ENCODE data around the gene HCLS1.
A peak's percentile ranks its signal among the peaks of the same experiment; 100 is the strongest.
"Not testable (repeated sequence)": the region's sequence is repeated elsewhere in the genome, so short reads cannot be mapped to it uniquely, and the experiment has no call there.

Gene HCLS1

GRCh38 chr3:121654493-121655385 is 6.0 kb downstream of the HCLS1 start:
- no peak for DNase-seq (ENCODE audit: low read depth)

GRCh38 chr3:121651684-121652083 is 9.0 kb downstream of the HCLS1 start:
- DNase-seq (ENCODE audit: low read depth) = no peak

- no peak for DNase-seq (ENCODE audit: low read depth)
These were observed 11.1 kb downstream of the HCLS1 start for GRCh38 chr3:121649645-121650044.

DNA sequence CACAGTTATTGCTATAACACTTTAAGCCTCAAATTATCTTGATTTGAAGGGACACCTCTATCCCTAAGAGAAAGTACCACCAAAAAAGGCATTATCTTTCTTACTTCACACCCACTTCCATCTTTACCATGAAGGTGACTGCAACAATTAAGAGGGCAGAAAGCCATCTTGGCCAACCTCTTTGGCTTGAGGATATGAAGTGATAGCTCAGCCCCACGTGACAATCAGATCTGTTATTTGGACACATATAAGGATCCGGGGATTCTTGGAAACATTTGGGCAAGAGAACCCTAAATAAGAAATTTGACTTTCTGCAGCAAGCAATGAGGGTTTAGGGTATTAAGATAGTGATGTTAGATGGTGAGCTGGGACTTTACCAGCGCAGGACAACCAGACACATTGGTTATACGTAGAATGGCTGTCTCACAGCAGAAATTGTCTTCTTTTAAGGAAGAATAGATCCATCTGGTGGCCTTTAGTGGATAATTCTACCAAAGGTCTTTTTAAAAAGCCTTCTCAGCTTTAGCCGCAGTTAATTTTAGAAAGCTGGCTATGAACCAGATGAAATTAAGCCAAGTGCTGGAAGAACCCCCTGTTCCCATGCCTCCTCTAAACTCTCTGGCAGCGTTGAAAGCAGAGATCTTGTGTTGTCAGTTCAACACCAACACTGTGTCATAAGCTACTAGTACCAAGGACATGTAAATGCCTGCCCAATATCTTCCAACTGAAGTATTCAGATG is 12.3 kb downstream of the HCLS1 start:
- peak; percentile 6 for DNase-seq (ENCODE audit: low read depth)

GRCh38 chr3:121645054-121645453 is 15.6 kb downstream of the HCLS1 start:
- DNase-seq (ENCODE audit: low read depth) = no peak

DNA sequence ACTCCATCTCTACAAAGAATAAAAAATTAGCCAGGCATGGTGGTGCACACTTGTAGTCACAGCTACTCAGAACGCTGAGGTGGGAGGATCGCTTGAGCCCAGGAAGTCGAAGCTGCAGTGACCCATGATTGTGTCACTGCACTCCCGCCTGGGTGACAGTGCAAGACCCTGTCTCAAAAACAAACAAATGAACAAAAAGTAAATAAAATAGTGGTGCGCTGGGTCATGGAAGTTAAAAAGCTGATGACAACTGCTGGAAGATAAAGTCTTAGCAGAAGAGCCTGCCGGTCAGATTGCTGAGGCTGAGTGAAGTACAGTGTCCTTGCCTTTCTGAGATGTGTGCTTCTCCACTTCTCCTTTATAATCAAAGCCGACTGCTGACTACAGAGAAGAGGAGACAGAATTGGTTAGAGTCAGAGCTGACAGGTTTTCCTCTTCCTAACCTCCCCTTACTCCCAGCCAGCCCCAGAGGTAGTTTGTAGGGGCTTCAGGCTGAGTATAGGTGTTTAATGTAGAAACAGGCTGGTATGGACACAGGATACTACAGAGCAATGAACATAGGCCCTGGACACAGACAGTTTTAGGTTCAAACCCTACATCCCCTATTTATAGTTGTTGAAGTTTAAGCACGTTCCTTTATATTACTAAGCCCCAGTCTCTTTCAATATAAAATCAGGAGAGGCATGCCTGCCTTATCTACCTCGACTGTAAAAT is 17.9 kb downstream of the HCLS1 start:
- DNase-seq (ENCODE audit: low read depth) = no peak

GRCh38 chr3:121641127-121641526 is 19.6 kb downstream of the HCLS1 start:
- DNase-seq (ENCODE audit: low read depth) = no peak

DNA sequence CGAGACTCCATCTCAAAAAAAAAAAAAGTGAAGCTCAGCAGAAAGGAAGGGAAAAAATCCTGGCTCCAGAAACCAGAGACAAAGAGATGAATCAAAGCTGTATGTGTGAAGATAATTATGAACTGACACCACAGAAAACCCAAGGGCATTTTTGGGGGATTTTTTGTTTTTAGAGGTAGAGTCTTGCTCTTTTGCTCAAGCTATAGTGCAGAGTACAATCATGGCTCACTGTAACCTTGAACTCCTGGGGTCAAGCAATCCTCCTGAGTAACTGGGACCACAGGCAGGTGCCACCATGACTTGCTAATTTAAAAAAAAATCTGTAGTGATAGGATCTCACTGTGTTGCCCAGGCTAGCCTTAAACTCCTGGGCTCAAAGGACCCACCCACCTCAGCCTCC is 22.8 kb downstream of the HCLS1 start:
- no peak for DNase-seq (ENCODE audit: low read depth)

GRCh38 chr3:121630355-121630754 is 30.3 kb downstream of the HCLS1 start:
- DNase-seq (ENCODE audit: low read depth) = no peak

GRCh38 chr3:121629601-121630000 is 31.1 kb downstream of the HCLS1 start:
- no peak for DNase-seq (ENCODE audit: low read depth)

- no peak for DNase-seq (ENCODE audit: low read depth)
These were observed 33.1 kb downstream of the HCLS1 start for GRCh38 chr3:121627622-121628021.

- no peak for DNase-seq (ENCODE audit: low read depth)
These were observed 33.5 kb downstream of the HCLS1 start for GRCh38 chr3:121627211-121627610.

DNA sequence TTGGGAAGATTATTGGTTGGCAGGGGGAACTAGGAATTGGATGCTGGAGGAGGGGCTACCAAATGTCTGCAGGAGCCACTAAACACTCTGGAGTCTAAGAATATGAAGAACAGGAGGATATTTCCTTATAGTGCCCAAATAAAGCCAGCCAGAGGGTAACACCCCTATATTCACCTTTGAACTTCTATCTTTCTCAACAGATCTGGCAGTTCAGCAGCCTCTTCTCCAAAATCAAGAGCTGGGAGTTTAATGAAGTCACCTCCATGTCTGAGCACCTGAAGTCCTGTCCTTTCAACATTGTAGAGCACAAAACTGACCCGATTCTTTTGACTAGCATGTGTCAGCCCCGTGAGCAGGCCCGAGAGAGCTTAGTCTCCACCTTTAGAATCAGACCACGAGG is 34.2 kb downstream of the HCLS1 start:
- no peak for DNase-seq (ENCODE audit: low read depth)

- DNase-seq (ENCODE audit: low read depth) = no peak
These were observed 36.4 kb downstream of the HCLS1 start for GRCh38 chr3:121624147-121624899.

GRCh38 chr3:121621491-121621890 is 39.2 kb downstream of the HCLS1 start:
- DNase-seq (ENCODE audit: low read depth) = no peak

DNA sequence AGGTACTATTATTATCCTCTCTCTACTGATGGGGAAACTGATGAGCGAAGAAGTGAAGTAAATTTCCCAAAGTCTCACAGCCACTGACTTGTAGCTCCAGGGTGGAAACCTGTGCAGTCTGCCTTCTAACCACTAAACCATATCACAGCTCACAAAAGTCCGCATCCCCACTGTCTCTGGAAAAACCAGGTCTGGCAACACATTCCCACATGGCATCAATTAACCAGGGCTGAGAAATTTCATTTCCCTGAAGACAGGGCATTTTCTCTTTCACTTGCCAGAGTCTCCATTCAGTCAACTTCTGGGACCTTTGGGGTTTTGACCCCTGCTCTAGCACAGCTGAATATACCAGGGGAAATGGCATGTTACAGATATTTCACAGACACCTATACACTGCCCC is 41.0 kb downstream of the HCLS1 start:
- DNase-seq (ENCODE audit: low read depth) = no peak

- DNase-seq (ENCODE audit: low read depth) = no peak
These were observed 54.6 kb downstream of the HCLS1 start for GRCh38 chr3:121606106-121606505.

DNA sequence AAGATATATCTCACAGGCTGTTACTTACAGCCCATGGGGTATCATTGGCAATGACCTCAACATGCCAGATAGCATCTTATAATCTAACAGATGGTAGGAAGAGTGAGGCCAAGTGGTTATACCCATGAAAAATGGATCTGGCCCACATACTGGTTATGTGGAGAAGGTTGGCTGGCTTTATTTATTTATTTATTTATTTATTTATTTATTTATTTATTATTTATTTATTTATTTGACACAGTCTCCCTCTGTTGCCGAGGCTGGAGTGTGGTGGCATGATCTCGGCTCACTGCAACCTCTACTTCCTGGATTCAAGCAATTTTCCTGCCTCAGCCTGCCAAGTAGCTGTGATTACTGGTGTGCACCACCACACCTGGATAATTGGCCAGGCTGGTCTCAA is 55.9 kb downstream of the HCLS1 start:
- DNase-seq (ENCODE audit: low read depth) = no peak

DNA sequence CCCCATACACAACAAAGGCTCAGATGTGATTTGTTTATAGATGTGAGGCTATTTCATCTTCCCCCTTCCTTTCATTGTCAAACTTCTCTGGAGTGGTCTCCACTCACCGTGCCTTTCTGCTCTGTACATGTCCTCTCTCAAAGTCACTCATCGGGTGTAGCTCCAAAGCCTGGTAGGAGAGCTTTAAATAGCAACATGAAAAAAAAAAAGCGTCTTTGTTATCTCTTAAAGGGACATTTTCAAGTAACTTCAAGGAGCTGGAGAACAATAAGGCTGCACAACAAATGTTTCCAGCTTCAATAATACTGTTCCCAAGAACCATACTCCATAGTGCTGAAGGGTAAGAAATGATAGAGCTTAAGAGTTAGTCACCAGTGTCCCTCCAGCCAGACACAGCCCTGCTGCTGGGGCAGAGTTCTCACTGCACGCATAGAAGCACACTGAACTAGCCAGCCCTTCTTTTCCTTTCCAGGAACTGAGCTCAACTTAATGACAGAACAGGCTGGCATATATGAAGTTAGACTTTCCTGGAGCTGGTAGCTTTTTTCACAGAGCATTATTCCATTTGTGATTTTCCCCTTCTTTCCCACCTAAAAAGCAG is 59.4 kb downstream of the HCLS1 start:
- DNase-seq (ENCODE audit: low read depth) = no peak

GRCh38 chr3:121599900-121600299 is 60.8 kb downstream of the HCLS1 start:
- DNase-seq (ENCODE audit: low read depth) = not testable (repeated sequence)

DNA sequence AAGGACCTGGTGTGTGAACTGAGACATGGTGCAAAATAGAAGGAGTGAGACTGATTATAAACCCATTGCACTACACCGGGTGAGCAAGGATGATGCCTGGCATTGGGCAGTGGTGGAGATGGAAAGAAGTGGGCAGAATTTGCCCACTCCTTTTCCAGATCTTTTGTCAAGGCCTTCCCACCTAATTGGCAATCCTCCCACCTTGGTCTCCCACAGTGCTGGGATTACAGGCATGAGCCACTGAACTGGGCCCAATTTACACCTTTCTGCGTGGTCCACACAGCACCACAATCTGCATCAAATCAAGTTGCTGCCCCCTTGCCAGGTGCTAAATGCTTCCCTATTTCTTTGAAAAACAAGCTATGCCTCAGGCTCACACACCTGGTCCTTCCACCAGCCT is 62.1 kb downstream of the HCLS1 start:
- DNase-seq (ENCODE audit: low read depth) = no peak
